GM21717 (cell line): ENCODE measurements around the gene PPP1R12C.

Experiments
- ATAC-seq: cut with Tn5 transposase; IDR thresholded peaks from one replicate; pipeline ENCODE4 v1.9.1; 2021; ENCODE audit warnings: mild to moderate bottlenecking, moderate library complexity; ENCODE audit not compliant: unreplicated experiment

The PPP1R12C gene

DNA sequence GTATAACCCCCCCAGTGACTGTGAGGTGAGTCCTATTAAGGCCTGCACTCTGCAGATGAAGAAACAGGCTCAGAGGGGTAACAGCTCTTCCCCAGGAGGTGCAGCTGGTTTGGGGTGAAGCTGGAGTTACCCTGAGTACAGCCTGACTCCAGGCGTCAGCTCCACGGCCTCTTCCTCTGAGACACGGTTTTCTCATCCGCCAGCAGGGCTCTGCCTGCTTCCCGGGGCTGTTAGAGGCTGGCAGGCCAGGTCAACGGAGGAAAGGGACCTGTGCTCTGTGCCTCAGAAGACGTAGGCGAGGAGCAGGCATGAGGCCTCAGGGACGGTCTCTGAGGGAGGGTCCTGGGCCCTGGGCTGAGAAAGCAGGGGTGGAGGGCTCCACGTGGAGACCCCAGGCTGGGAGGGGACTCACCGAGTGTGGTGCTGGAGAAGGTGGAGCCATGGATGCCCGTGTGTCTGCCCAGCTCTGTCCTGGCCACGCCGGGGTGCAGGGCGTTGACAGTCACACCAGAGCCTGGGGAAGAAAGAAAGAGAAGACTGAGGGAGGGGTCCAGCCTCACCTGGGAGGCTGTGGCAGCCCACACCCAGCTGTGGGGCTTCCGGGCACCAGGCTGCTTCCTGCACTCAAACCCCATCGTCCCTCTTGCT is 70.3 kb downstream of the PPP1R12C start:
- ATAC-seq = no peak

DNA sequence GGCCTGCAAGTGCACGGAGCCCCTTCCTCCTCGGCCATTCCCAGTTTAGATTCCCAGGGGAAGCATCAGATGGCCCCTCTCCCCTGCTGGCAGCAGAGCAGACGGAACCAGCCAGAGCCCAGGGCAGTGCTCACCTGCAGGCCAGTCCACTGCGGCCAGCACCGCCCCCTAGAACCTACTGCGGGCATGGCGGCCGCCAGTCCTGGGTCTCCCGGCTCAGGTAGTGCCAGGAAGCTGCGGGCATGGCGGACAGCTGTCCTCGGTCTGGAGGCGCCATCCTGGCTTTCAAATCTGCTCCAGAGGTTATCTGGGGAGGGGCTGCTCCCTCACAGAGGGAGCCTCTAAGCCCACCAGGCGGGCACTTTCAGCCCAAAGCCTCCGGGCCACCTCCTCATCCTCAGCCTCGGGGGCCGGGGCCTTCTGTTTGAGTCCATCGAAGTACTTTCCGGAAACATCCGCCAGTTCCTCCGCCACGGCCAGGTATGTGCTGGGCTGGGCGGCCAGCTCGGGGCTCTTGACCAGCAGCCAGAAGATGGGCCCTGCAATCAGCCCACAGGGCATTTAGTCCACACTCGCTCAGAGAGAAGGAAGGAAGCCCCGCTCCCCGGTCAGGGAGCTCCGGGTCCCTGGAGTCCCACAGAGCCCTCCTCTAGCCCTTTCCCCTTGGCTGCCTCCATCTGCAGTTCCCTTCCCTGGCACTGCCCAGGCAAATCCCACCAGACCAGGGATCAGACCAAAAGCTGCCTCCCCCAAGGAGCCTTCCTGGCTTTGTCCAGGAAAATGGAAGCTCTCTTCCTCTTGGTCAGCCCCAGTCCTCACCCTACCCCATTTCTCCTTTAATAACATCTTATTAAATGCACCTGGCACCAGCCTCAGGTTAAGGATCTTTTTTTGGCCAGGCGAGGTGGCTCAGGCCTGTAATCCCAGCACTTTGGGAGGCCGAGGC is 72.4 kb downstream of the PPP1R12C start:
- ATAC-seq = no peak

DNA sequence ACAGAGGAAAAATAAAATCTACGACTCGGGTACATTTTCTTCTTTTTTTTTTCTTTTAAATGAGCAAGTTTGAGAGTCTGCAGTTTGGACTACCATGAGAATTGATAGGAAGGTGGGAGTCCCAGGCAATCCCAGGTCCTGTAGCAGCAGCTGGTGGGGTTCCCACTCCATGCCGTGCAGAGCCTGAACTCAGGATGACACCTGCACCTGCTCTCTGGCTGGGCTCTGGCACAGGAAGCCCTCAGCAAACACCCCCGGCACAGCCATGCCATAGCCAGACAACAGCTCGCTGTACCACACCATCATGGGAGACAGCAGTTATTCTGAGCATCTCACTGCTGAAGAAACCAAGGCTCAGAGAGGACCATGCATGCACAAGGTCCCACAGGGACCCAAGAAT is 73.2 kb downstream of the PPP1R12C start:
- ATAC-seq = no peak

DNA sequence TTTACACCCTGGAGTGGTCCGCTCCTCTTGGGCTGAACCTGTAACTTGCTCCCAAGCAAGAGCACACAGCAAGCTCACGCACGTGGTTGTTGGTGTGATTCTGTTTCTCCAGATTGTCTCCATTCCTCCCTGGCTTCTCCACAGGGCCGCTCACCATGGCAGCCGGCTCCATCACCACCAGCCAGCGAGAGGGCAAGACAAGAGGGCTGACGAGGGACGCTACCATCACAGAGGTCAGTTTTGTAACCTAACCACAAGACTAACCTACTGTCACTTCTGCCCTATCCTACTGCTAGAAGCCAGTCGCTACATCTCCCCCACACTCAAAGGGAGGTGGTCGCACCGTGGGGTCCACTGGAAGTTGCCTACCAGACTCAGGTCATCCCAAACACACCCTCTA is 74.7 kb downstream of the PPP1R12C start:
- ATAC-seq = no peak

- no peak for ATAC-seq
Observed at GRCh38 chr19:55042344-55042678, 75.1 kb downstream of the PPP1R12C start.

GRCh38 chr19:55041627-55042343 is 75.7 kb downstream of the PPP1R12C start:
- no peak for ATAC-seq

DNA sequence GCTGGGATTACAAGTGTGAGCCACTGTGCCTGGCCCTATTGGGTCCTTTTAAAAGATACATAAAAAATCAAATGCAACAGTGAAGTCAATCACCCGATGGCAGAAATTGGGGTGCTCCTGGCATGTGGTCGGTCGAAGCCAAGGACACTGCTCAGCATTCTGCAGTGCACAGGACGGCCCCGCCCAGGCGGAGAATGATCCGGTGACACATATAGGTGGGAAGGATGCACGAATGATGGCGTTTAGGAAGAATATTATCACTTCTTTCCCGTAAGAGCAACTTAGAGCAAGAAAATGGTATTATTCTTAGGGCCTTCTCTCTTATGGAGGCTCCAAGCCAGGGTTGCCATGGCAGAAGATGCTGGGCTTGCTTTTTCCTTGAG is 76.2 kb downstream of the PPP1R12C start:
- no peak for ATAC-seq
